Measurements from ENCODE around the gene ANKS3. TPM values are rescaled to one million over a fixed set of nuclear protein-coding genes. Genes with fewer than 3 reads are reported as not detected.

The ANKS3 gene
- total and polyA plus RNA-seq, 2 experiments from 2014 or later: 22.5 to 24.9 TPM

- TF ChIP-seq REST (IDR thresholded peaks at IDR 0.05; ENCODE audit: unreplicated experiment): no peak
- no peak for TF ChIP-seq STAT1 (IDR thresholded peaks at IDR 0.05; ENCODE audit: unreplicated experiment)
- no peak for TF ChIP-seq ZNF331 (CRISPR knock-in tag; IDR thresholded peaks at IDR 0.05; ENCODE audit: low read depth)
- no peak for TF ChIP-seq ZNF114 (CRISPR knock-in tag; IDR thresholded peaks at IDR 0.05)
- TF ChIP-seq CREB1 (CRISPR knock-in tag; IDR thresholded peaks at IDR 0.05; ENCODE audit: low read depth): no peak
Measured at GRCh38 chr16:4688674-4689045, 45.4 kb downstream of the ANKS3 start (continued).

GRCh38 chr16:4687946-4688673 is 46.0 kb downstream of the ANKS3 start:
- Histone ChIP-seq H3K79me2 (replicated peaks; ENCODE audit: insufficient read depth) (no peaks in the 10 kb centered on the region), H3K4me2 (no peak overlapping the region), H3F3A (replicated peaks; ENCODE audit: low read depth) (no peaks in the 10 kb centered on the region; the same call in 1 of the 2 replicates), H3K27me3 (ENCODE audit: insufficient read depth) (no peaks in the 10 kb centered on the region), H2AFZ (no peak overlapping the region), H3K27ac (ENCODE audit: low read depth) (no peak overlapping the region), H3K4me3 (no peak overlapping the region), H3K4me1 (ENCODE audit: insufficient read depth) (no peaks in the 10 kb centered on the region; the same call in 1 of the 2 replicates), H4K20me1 (replicated peaks; ENCODE audit: insufficient read depth) (no peaks in the 10 kb centered on the region), H3K9me2 (ENCODE audit: insufficient read depth) (no peaks in the 10 kb centered on the region), H3K36me3 (ENCODE audit: insufficient read depth) (no peaks in the 10 kb centered on the region)
- Mint-ChIP-seq H3K36me3 (ENCODE audit: low read depth) (peaks cover 11% of the 10 kb centered on the region; the same call in 1 of the 3 replicates), H3K27ac (0 out of 2 replicates have a peak overlapping the region, but pooled peaks have one; percentile 79), H3K27me3 (ENCODE audit: insufficient read depth, low read depth, poor library complexity) (peaks cover 13% of the 10 kb centered on the region), H3K4me3 (no peak overlapping the region), H3K9me3 (no peaks in the 10 kb centered on the region; the same call in 2 of the 3 replicates), H3K4me1 (no peaks in the 10 kb centered on the region)
- ATAC-seq (no peak), DNase-seq (ENCODE audit: low spot score) (no peak)
- TF ChIP-seq EZH2 (IDR thresholded peaks at IDR 0.05; ENCODE audit: low read depth, unreplicated experiment) (no peak), JUNB (IDR thresholded peaks at IDR 0.05; ENCODE audit: unreplicated experiment) (no peak), ZNF462 (CRISPR knock-in tag; IDR thresholded peaks at IDR 0.05) (no peak), POLR2AphosphoS5 (IDR thresholded peaks at IDR 0.05; ENCODE audit: low read depth) (no peak), CREB1 (CRISPR knock-in tag; IDR thresholded peaks at IDR 0.05; ENCODE audit: low read depth) (no peak), STAT1 (IDR thresholded peaks at IDR 0.05; ENCODE audit: unreplicated experiment) (no peak), ETS1 (IDR thresholded peaks at IDR 0.05) (no peak), NANOG (IDR thresholded peaks at IDR 0.05; ENCODE audit: borderline replicate concordance) (no peak)
